HL-60 (cell line): Measurements from ENCODE around the gene IL23R.
"Not testable (repeated sequence)": the region's sequence is repeated elsewhere in the genome, so short reads cannot be mapped to it uniquely, and the experiment has no call there.

Source experiments
- DNase-seq, 2 experiments: peaks; one replicate each; pipeline ENCODE4 v3.0.0-alpha.2; 2010 to 2020; ENCODE audit warnings: low read depth in 1 of 2, low spot score in 1 of 2
- H3K27ac ChIP-seq: fragments of 250-450 bp; sonication (Bioruptor Pico); replicated peaks from 2 replicates; pipeline ENCODE4 v1.5.1; 2020; ENCODE audit warnings: mild to moderate bottlenecking, moderate library complexity
- H3K27me3 ChIP-seq: fragments of 250-450 bp; sonication (Bioruptor Pico); 2 replicates; pipeline ENCODE4 v1.5.1; 2021; ENCODE audit warnings: mild to moderate bottlenecking, moderate library complexity; ENCODE audit not compliant: insufficient read depth, poor library complexity, severe bottlenecking
- H3K4me3 ChIP-seq: replicated peaks from 2 replicates; pipeline ENCODE4 v1.5.1; 2011; ENCODE audit warnings: mild to moderate bottlenecking, control low read depth, low read length; ENCODE audit not compliant: insufficient read depth
- GABPA ChIP-seq: IDR thresholded peaks from 2 replicates; pipeline ENCODE4 v1.6.1; 2012; ENCODE audit warnings: low read depth
- POLR2AphosphoS5 ChIP-seq: IDR thresholded peaks from 2 replicates; pipeline ENCODE4 v1.6.1; 2012; ENCODE audit warnings: low read depth
- SPI1 ChIP-seq: IDR thresholded peaks from 2 replicates; pipeline ENCODE4 v1.6.1; 2012; ENCODE audit warnings: low read depth, mild to moderate bottlenecking, borderline replicate concordance
- TF ChIP-seq, protein P1 (sequence below): IDR thresholded peaks from one replicate; pipeline ENCODE4 v1.5.1; 2011; ENCODE audit warnings: low read length, control low read depth, inconsistent platforms; ENCODE audit not compliant: insufficient read depth
- TF ChIP-seq, protein P2 (sequence below): IDR thresholded peaks from 2 replicates; pipeline ENCODE4 v1.6.1; 2012; ENCODE audit warnings: low read depth; ENCODE audit not compliant: insufficient replicate concordance

Gene IL23R

DNA sequence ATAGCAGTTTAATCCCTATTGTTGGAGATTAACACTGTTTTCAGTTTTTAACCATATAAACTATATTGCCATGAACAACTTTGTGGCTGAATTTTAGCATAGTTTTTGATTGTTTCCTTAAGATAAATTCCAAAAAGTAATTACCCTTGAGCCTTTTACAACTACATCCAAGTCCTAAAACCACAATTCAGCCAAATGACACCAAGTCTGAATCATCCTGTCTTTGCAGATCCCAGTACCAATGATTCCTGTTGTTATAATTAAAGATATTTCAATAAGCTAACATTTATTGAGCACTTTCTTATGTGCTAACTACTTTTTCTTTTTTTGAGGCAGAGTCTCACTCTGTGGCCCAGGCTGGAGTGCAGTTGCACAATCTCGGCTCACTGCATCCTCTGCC is 35.6 kb downstream of the IL23R start:
- Histone ChIP-seq H3K27ac (no peak overlapping the region), H3K27me3 (no peaks in the 10 kb centered on the region), H3K4me3 (no peak overlapping the region)
- DNase-seq, result no peak
- no peak for TF ChIP-seq GABPA
- TF ChIP-seq SPI1, result no peak
- TF ChIP-seq POLR2AphosphoS5, result no peak
- TF ChIP-seq, protein P1, sequence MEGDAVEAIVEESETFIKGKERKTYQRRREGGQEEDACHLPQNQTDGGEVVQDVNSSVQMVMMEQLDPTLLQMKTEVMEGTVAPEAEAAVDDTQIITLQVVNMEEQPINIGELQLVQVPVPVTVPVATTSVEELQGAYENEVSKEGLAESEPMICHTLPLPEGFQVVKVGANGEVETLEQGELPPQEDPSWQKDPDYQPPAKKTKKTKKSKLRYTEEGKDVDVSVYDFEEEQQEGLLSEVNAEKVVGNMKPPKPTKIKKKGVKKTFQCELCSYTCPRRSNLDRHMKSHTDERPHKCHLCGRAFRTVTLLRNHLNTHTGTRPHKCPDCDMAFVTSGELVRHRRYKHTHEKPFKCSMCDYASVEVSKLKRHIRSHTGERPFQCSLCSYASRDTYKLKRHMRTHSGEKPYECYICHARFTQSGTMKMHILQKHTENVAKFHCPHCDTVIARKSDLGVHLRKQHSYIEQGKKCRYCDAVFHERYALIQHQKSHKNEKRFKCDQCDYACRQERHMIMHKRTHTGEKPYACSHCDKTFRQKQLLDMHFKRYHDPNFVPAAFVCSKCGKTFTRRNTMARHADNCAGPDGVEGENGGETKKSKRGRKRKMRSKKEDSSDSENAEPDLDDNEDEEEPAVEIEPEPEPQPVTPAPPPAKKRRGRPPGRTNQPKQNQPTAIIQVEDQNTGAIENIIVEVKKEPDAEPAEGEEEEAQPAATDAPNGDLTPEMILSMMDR, result no peak
- TF ChIP-seq, protein P2, sequence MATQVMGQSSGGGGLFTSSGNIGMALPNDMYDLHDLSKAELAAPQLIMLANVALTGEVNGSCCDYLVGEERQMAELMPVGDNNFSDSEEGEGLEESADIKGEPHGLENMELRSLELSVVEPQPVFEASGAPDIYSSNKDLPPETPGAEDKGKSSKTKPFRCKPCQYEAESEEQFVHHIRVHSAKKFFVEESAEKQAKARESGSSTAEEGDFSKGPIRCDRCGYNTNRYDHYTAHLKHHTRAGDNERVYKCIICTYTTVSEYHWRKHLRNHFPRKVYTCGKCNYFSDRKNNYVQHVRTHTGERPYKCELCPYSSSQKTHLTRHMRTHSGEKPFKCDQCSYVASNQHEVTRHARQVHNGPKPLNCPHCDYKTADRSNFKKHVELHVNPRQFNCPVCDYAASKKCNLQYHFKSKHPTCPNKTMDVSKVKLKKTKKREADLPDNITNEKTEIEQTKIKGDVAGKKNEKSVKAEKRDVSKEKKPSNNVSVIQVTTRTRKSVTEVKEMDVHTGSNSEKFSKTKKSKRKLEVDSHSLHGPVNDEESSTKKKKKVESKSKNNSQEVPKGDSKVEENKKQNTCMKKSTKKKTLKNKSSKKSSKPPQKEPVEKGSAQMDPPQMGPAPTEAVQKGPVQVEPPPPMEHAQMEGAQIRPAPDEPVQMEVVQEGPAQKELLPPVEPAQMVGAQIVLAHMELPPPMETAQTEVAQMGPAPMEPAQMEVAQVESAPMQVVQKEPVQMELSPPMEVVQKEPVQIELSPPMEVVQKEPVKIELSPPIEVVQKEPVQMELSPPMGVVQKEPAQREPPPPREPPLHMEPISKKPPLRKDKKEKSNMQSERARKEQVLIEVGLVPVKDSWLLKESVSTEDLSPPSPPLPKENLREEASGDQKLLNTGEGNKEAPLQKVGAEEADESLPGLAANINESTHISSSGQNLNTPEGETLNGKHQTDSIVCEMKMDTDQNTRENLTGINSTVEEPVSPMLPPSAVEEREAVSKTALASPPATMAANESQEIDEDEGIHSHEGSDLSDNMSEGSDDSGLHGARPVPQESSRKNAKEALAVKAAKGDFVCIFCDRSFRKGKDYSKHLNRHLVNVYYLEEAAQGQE, result no peak

DNA sequence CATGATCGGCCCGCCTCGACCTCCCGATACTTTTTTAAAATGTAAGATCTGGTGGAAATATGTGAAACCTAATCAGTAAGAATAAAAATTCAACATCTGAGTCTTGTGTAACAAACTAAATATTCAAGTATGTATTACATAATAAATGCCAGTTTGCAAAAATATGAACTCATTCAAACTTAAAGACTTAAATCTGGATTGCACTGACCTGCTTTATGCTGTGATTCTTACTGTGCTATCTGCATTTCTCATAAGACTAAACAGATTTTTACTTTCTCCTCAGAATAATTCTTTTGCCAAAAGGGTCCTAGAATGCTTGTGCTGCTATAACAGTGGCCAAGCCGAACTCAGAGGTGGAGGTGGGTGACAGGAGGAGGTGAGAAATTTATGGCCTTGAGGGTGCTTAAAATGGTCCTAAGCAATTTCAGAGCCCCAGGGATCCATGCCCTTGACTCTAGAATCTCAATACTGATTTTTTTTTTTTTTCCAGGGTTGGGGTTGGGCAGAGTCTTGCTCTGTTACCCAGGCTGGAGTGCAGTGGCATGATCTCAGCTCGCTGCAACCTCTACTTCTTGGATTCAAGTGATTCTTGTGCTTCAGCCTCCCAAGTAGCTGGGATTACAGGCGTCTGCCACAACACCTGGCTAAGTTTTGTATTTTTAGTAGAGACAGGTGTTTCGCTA is 38.2 kb downstream of the IL23R start:
- TF ChIP-seq POLR2AphosphoS5 (no peak), SPI1 (no peak), GABPA (no peak)
- TF ChIP-seq, protein P2, result no peak
- TF ChIP-seq, protein P1, result no peak
- DNase-seq, result no peak
- no peak overlapping the region for H3K27ac ChIP-seq
- H3K27me3 ChIP-seq, result no peaks in the 10 kb centered on the region
- H3K4me3 ChIP-seq, result no peak overlapping the region

DNA sequence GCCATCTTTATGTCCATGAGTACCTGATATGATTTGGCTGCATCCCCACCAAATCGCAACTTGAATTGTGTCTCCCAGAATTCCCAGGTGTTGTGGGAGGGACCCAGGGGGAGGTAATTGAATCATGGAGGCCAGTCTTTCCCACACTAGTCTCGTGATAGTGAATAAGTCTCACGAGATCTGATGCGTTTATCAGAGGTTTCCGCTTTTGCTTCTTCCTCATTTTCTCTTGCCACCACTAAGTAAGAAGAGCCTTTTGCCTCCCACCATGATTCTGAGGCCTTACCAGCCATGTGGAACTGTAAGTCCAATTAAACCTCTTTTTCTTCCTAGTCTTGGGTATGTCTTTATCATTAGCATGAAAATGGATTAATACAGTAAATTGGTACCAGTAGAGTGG is 41.1 kb downstream of the IL23R start:
- not testable (repeated sequence) for DNase-seq, H3K27ac ChIP-seq, H3K4me3 ChIP-seq, H3K27me3 ChIP-seq

DNA sequence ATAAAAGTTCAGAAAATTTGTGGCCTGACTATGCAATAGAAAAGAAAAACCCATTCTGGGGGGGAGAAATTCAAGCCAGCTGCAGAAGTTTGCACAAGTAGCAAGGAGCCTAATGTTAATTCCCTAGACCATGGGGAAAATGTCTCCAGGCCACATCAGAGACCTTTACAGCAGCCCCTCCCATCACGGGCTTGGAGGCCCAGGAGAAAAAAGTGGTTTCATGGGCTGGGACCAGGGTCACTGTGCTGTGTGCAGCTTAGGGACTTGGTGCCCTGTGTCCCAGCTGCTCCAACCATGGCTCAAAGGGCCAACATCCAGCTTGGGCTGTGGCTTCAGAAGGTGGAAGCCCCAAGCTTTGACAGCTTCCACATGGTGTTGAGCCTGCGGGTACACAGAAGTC is 42.0 kb downstream of the IL23R start:
- TF ChIP-seq SPI1 (no peak), POLR2AphosphoS5 (no peak), GABPA (no peak)
- TF ChIP-seq, protein P1, result no peak
- TF ChIP-seq, protein P2, result no peak
- no peak for DNase-seq
- Histone ChIP-seq H3K27me3 (no peaks in the 10 kb centered on the region), H3K27ac (no peak overlapping the region), H3K4me3 (no peak overlapping the region)
